K562 (cell line): ENCODE data around the gene FRRS1. TPM values are rescaled to one million over a fixed set of nuclear protein-coding genes. Genes with fewer than 3 reads are reported as not detected.

ENCODE experiments used
- ARID1B ChIP-seq: fragments of 450-650 bp; IDR thresholded peaks from 2 replicates; pipeline ENCODE4 v1.6.1; 2016; ENCODE audit warnings: antibody characterized with exemption, mild to moderate bottlenecking, inconsistent platforms
- CHAMP1 ChIP-seq: fragments of 450-650 bp; IDR thresholded peaks from 2 replicates; pipeline ENCODE4 v1.6.1; 2016; ENCODE audit warnings: mild to moderate bottlenecking
- CXXC5 ChIP-seq: fragments of 250-450 bp; sonication (Bioruptor Pico); IDR thresholded peaks from 2 replicates; pipeline ENCODE4 v1.8.0; 2022; ENCODE audit warnings: inconsistent platforms, mild to moderate bottlenecking, moderate library complexity
- DACH1 ChIP-seq: fragments of 450-650 bp; IDR thresholded peaks from 2 replicates; pipeline ENCODE4 v1.6.1; 2018; ENCODE audit not compliant: partially characterized antibody
- EHMT2 ChIP-seq: fragments of 450-650 bp; IDR thresholded peaks from 2 replicates; pipeline ENCODE4 v1.6.1; 2018; ENCODE audit warnings: antibody characterized with exemption
- ETV1 ChIP-seq: fragments of 450-650 bp; conservative IDR thresholded peaks from 2 replicates; pipeline ENCODE4 v1.6.1; 2016; ENCODE audit warnings: missing genetic modification characterization, control low read depth, low read depth, missing compliant biosample characterization
- FOSL1 ChIP-seq: fragments of 200-800 bp; sonication (Bioruptor generic); conservative IDR thresholded peaks from 2 replicates; pipeline ENCODE4 v1.6.1; 2016; ENCODE audit warnings: missing genetic modification characterization, missing compliant biosample characterization
- GATAD2A ChIP-seq: fragments of 450-650 bp; IDR thresholded peaks from 2 replicates; pipeline ENCODE4 v1.6.1; 2017
- HCFC1 ChIP-seq: IDR thresholded peaks from 2 replicates; pipeline ENCODE4 v1.6.1; 2012; ENCODE audit warnings: low read depth, low read length, improper control_type of control experiment
- MEIS2 ChIP-seq: fragments of 450-650 bp; IDR thresholded peaks from 2 replicates; pipeline ENCODE4 v1.6.1; 2014; ENCODE audit warnings: mild to moderate bottlenecking; ENCODE audit not compliant: partially characterized antibody
- NR1H2 ChIP-seq: sonication (generic); formaldehyde crosslinking; IDR thresholded peaks from 2 replicates; pipeline ENCODE4 v1.4.0; 2020; ENCODE audit warnings: mild to moderate bottlenecking, missing genetic modification reagents
- PHB ChIP-seq: fragments of 250-450 bp; sonication (Bioruptor Pico); IDR thresholded peaks from 2 replicates; pipeline ENCODE4 v1.5.0; 2021
- SMAD3 ChIP-seq: fragments of 450-650 bp; formaldehyde crosslinking; conservative IDR thresholded peaks from 2 replicates; pipeline ENCODE4 v1.4.0; 2020; ENCODE audit warnings: mild to moderate bottlenecking
- ZNF143 ChIP-seq: sonication (generic); formaldehyde crosslinking; IDR thresholded peaks from 2 replicates; pipeline ENCODE4 v1.9.0; 2022; ENCODE audit warnings: mild to moderate bottlenecking, missing genetic modification reagents
- polyA plus RNA-seq, 8 experiments: library from polyadenylated mRNA; depleted of rRNA in 4 of 8; stranded (reverse) in 5 of 8; unstranded in 3 of 8; fragments of >200 nt; fragmentation: Nextera tagmentation in 2 of 8; fragmentation: Illumina TruSeq in 1 of 8; extraction: Ambion mirVana in 2 of 8; extraction: Trizol in 1 of 8; gene quantifications; 2 replicates each; pipeline versions ENCODE4 v1.2.1 to v1.2.3, GENCODE V29; 2011 to 2014; ENCODE audit warnings: inconsistent platforms in 1 of 8, missing spikeins in 1 of 8
- total RNA-seq, 7 experiments: library from RNA; depleted of rRNA in 6 of 7; stranded (reverse); fragments of >200 nt in 6 of 7; fragmentation: Illumina TruSeq in 2 of 7; extraction: Trizol in 2 of 7; gene quantifications; 2 replicates each; pipeline versions ENCODE4 v1.2.1 to v1.2.3, GENCODE V29; 2011 to 2021; ENCODE audit warnings: low replicate concordance in 1 of 7
- TF ChIP-seq, protein P1 (sequence below), 2 experiments: IDR thresholded peaks in 1 of 2; conservative IDR thresholded peaks in 1 of 2; 2 replicates each; pipeline ENCODE4 v1.6.1; 2016; ENCODE audit warnings: low read depth in 2 of 2, mild to moderate bottlenecking in 1 of 2, missing compliant biosample characterization in 1 of 2, missing genetic modification characterization in 1 of 2, moderate library complexity in 1 of 2
- TF ChIP-seq, protein P2 (sequence below): fragments of 450-650 bp; formaldehyde crosslinking; IDR thresholded peaks from 2 replicates; pipeline ENCODE4 v1.4.0; 2020; ENCODE audit warnings: mild to moderate bottlenecking, moderate library complexity
- TF ChIP-seq, protein P3 (sequence below): sonication (generic); formaldehyde crosslinking; IDR thresholded peaks from 2 replicates; pipeline ENCODE4 v1.8.0; 2022; ENCODE audit warnings: missing genetic modification reagents, mild to moderate bottlenecking, borderline replicate concordance

FRRS1 gene
- total and polyA plus RNA-seq, 9 of the 15 experiments (the other 6 are each of a cell fraction or from before 2014, with no cell fraction given), result 0.87 to 54.0 (median 23.7) TPM

- TF ChIP-seq, protein P1, sequence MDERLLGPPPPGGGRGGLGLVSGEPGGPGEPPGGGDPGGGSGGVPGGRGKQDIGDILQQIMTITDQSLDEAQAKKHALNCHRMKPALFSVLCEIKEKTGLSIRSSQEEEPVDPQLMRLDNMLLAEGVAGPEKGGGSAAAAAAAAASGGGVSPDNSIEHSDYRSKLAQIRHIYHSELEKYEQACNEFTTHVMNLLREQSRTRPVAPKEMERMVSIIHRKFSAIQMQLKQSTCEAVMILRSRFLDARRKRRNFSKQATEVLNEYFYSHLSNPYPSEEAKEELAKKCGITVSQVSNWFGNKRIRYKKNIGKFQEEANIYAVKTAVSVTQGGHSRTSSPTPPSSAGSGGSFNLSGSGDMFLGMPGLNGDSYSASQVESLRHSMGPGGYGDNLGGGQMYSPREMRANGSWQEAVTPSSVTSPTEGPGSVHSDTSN (CRISPR knock-in tag; IDR thresholded peaks at IDR 0.05; ENCODE audit: low read depth), result no peak
- TF ChIP-seq, protein P1 (tag; conservative IDR thresholded peaks at IDR 0.05; ENCODE audit: low read depth), result peak; percentile 53
- TF ChIP-seq NR1H2 (CRISPR knock-in tag) (no peak), ZNF143 (CRISPR knock-in tag) (no peak), PHB (no peak), GATAD2A (peak; percentile 72; the same call in 1 of the 2 replicates), ETV1 (tag) (no peak), SMAD3 (CRISPR knock-in tag) (peak; percentile 70; the same call in 1 of the 2 replicates), MEIS2 (peak; percentile 83), FOSL1 (tag) (peak; percentile 52), CHAMP1 (peak; percentile 82), HCFC1 (no peak), DACH1 (peak; percentile 83), ARID1B (peak; percentile 97), EHMT2 (peak; percentile 17; the same call in 1 of the 2 replicates), CXXC5 (CRISPR knock-in tag) (no peak; the same call in 1 of the 2 replicates)
- TF ChIP-seq, protein P2, sequence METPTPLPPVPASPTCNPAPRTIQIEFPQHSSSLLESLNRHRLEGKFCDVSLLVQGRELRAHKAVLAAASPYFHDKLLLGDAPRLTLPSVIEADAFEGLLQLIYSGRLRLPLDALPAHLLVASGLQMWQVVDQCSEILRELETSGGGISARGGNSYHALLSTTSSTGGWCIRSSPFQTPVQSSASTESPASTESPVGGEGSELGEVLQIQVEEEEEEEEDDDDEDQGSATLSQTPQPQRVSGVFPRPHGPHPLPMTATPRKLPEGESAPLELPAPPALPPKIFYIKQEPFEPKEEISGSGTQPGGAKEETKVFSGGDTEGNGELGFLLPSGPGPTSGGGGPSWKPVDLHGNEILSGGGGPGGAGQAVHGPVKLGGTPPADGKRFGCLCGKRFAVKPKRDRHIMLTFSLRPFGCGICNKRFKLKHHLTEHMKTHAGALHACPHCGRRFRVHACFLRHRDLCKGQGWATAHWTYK (CRISPR knock-in tag), result 0 out of 2 replicates have a peak, but pooled peaks have one; percentile 36
- TF ChIP-seq, protein P3, sequence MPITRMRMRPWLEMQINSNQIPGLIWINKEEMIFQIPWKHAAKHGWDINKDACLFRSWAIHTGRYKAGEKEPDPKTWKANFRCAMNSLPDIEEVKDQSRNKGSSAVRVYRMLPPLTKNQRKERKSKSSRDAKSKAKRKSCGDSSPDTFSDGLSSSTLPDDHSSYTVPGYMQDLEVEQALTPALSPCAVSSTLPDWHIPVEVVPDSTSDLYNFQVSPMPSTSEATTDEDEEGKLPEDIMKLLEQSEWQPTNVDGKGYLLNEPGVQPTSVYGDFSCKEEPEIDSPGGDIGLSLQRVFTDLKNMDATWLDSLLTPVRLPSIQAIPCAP (CRISPR knock-in tag), result no peak
These were observed 5.1 kb upstream of the FRRS1 start (continued) for GRCh38 chr1:99771513-99771918.
